HG03175 (cell line): ENCODE data around the gene ZNF518A.
A peak's percentile ranks its signal among the peaks of the same experiment; 100 is the strongest.

Experiments used
- ATAC-seq: cut with Tn5 transposase; IDR thresholded peaks from one replicate; pipeline ENCODE4 v1.9.1; 2021; ENCODE audit warnings: mild to moderate bottlenecking, moderate library complexity; ENCODE audit not compliant: unreplicated experiment

Gene ZNF518A

GRCh38 chr10:96129387-96130325 lies at the start of gene ZNF518A:
Gene ZNF518A (plus strand): TSS chr10:96130297. CDS start chr10:96156323, 26,026 bp downstream.
- peak; percentile 81 for ATAC-seq

- no peak for ATAC-seq
These were observed 47.9 kb upstream of the ZNF518A start for GRCh38 chr10:96082153-96082552.

- no peak for ATAC-seq
These were observed 47.3 kb upstream of the ZNF518A start for GRCh38 chr10:96082748-96083147.

GRCh38 chr10:96089116-96089515 lies 41.0 kb upstream of the ZNF518A start:
- ATAC-seq = no peak

GRCh38 chr10:96089670-96090462 lies 40.2 kb upstream of the ZNF518A start:
- ATAC-seq = peak; percentile 86

GRCh38 chr10:96090463-96090800 lies 39.7 kb upstream of the ZNF518A start:
- no peak for ATAC-seq

- no peak for ATAC-seq
These were observed 36.9 kb upstream of the ZNF518A start for GRCh38 chr10:96092999-96093767.

- no peak for ATAC-seq
These were observed 36.1 kb upstream of the ZNF518A start for GRCh38 chr10:96093948-96094347.

- no peak for ATAC-seq
These were observed 33.1 kb upstream of the ZNF518A start for GRCh38 chr10:96096958-96097357.

- ATAC-seq = no peak
These were observed 32.2 kb upstream of the ZNF518A start for GRCh38 chr10:96097865-96098264.

GRCh38 chr10:96107623-96108038 lies 22.5 kb upstream of the ZNF518A start:
- ATAC-seq = no peak

- ATAC-seq = no peak
These were observed 17.6 kb upstream of the ZNF518A start for GRCh38 chr10:96112531-96112930.

- ATAC-seq = no peak
These were observed 11.3 kb upstream of the ZNF518A start for GRCh38 chr10:96118604-96119450.

- ATAC-seq = no peak
These were observed 7.3 kb upstream of the ZNF518A start for GRCh38 chr10:96122824-96123223.

- no peak for ATAC-seq
These were observed 5.6 kb upstream of the ZNF518A start for GRCh38 chr10:96124230-96125141.

GRCh38 chr10:96125142-96125515 lies 5.0 kb upstream of the ZNF518A start:
- ATAC-seq = no peak

- peak; percentile 68 for ATAC-seq
These were observed 364 bp downstream of the ZNF518A start for GRCh38 chr10:96130326-96130995.

- ATAC-seq = no peak
These were observed 1.5 kb downstream of the ZNF518A start for GRCh38 chr10:96131621-96132020.

GRCh38 chr10:96133135-96133534 lies 3.0 kb downstream of the ZNF518A start:
- ATAC-seq = no peak
